Measurements from ENCODE around the gene SGSM2.

DNA sequence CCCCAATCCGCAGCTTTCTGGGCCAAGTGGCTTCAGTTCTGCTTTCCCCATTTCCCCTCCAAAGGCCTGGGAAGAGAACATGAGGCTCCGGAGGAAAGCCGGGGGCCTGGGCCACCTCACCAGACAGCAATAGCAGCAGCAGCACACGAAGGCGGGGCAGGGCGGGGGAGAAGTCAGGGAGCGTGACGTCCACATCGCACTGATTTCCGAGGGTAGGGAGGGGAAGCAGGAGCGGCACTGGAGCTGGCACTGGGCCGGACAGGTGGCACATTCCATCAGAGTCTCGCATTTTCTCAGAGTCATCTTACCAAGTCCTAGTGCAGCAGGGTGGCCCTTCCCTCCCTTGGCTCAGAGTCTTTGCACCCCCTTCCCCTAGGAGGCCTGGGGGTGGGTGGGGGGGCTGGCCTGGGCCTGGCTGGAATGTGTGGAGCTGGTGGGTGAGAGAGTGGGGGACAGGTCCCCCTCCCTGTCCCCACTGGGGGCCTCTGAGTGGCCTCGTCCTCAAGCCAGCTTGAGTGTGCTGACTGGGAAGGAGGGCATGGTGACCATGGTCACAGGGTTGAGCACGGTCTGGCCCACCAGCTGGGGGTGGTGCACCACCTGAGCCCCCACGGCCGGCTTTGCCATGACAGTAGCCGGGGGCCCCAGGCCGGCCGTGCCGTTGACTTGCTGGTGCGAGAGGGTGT lies 49.2 kb downstream of the SGSM2 start:
- TF ChIP-seq, protein P1, sequence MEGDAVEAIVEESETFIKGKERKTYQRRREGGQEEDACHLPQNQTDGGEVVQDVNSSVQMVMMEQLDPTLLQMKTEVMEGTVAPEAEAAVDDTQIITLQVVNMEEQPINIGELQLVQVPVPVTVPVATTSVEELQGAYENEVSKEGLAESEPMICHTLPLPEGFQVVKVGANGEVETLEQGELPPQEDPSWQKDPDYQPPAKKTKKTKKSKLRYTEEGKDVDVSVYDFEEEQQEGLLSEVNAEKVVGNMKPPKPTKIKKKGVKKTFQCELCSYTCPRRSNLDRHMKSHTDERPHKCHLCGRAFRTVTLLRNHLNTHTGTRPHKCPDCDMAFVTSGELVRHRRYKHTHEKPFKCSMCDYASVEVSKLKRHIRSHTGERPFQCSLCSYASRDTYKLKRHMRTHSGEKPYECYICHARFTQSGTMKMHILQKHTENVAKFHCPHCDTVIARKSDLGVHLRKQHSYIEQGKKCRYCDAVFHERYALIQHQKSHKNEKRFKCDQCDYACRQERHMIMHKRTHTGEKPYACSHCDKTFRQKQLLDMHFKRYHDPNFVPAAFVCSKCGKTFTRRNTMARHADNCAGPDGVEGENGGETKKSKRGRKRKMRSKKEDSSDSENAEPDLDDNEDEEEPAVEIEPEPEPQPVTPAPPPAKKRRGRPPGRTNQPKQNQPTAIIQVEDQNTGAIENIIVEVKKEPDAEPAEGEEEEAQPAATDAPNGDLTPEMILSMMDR (conservative IDR thresholded peaks at IDR 0.05), result no peak
- TF ChIP-seq EZH2 (IDR thresholded peaks at IDR 0.05; ENCODE audit: low read depth), result no peak
